GM18951 (cell line): ENCODE results near the gene SRRM3.

Source experiments
- POLR2A ChIP-seq: IDR thresholded peaks from 4 replicates; pipeline ENCODE4 v1.6.1; 2011; ENCODE audit warnings: mild to moderate bottlenecking; ENCODE audit not compliant: insufficient read length, insufficient read depth; ENCODE audit errors: extremely low read depth
- in situ Hi-C: fragments of 300-500 bp; cut with MboI; formaldehyde crosslinking; loops from one replicate; pipeline ENCODE4 v1.12.0; 2022; ENCODE audit warnings: low sequenced_read_pairs, mixed read lengths, inconsistent platforms; ENCODE audit not compliant: unreplicated experiment

SRRM3 gene

GRCh38 chr7:76310102-76310957 lies 108.6 kb downstream of the SRRM3 start:
- no peak for TF ChIP-seq POLR2A
- in situ Hi-C loops = loop anchor here (10.0 kb wide), 1 partner anchor 136 kb away; no protein-coding TSS in a partner anchor

GRCh38 chr7:76311838-76312237 lies 110.1 kb downstream of the SRRM3 start:
- in situ Hi-C loops = loop anchor here (10.0 kb wide), 1 partner anchor 137 kb away; no protein-coding TSS in a partner anchor

GRCh38 chr7:76314042-76314721 lies 112.5 kb downstream of the SRRM3 start:
- in situ Hi-C loops = loop anchor here (10.0 kb wide), 1 partner anchor 139 kb away; no protein-coding TSS in a partner anchor
- no peak for TF ChIP-seq POLR2A

- in situ Hi-C loops = loop anchor here (10.0 kb wide), 1 partner anchor 140 kb away; no protein-coding TSS in a partner anchor
Measured at GRCh38 chr7:76314740-76315139, 113.0 kb downstream of the SRRM3 start.

- TF ChIP-seq POLR2A = no peak
- in situ Hi-C loops = loop anchor here (10.0 kb wide), 1 partner anchor 141 kb away; no protein-coding TSS in a partner anchor
Measured at GRCh38 chr7:76315364-76315763, 113.7 kb downstream of the SRRM3 start.

GRCh38 chr7:76316984-76317781 lies 115.5 kb downstream of the SRRM3 start:
- no peak for TF ChIP-seq POLR2A

GRCh38 chr7:76317782-76318487 lies 116.2 kb downstream of the SRRM3 start:
- peak; percentile 83 for TF ChIP-seq POLR2A
- in situ Hi-C loops = loop anchor here (10.0 kb wide), 1 partner anchor 143 kb away; no protein-coding TSS in a partner anchor

More at GRCh38 chr7:76316984-76317781, 115.5 kb downstream of the SRRM3 start:
- in situ Hi-C loops = loop anchor here (10.0 kb wide), 1 partner anchor 142 kb away; no protein-coding TSS in a partner anchor

- in situ Hi-C loops = loop anchor here (10.0 kb wide), 1 partner anchor 144 kb away; no protein-coding TSS in a partner anchor
- TF ChIP-seq POLR2A = no peak
Measured at GRCh38 chr7:76318488-76319353, 117.0 kb downstream of the SRRM3 start.

- no peak for TF ChIP-seq POLR2A
- in situ Hi-C loops = no loop called here
Measured at GRCh38 chr7:76325092-76325491, 123.4 kb downstream of the SRRM3 start.

- in situ Hi-C loops = no loop called here
- TF ChIP-seq POLR2A = no peak
Measured at GRCh38 chr7:76325811-76326210, 124.1 kb downstream of the SRRM3 start.

- in situ Hi-C loops = no loop called here
- no peak for TF ChIP-seq POLR2A
Measured at GRCh38 chr7:76326646-76327233, 125.0 kb downstream of the SRRM3 start.
